NB4 (cell line): ENCODE results near the gene PRSS21.

Experiments
- CTCF ChIP-seq: IDR thresholded peaks from one replicate; pipeline ENCODE4 v1.5.1; 2012; ENCODE audit warnings: low read depth, low read length
- MYC ChIP-seq: IDR thresholded peaks from 2 replicates; pipeline ENCODE4 v1.6.1; 2011; ENCODE audit warnings: low read depth, low read length
- POLR2A ChIP-seq: IDR thresholded peaks from 2 replicates; pipeline ENCODE4 v1.6.1; 2011; ENCODE audit warnings: mild to moderate bottlenecking; ENCODE audit not compliant: insufficient read length; ENCODE audit errors: extremely low read depth
- TF ChIP-seq, protein P1 (sequence below): IDR thresholded peaks from 2 replicates; pipeline ENCODE4 v1.6.1; 2011; ENCODE audit warnings: low read depth, low read length

DNA sequence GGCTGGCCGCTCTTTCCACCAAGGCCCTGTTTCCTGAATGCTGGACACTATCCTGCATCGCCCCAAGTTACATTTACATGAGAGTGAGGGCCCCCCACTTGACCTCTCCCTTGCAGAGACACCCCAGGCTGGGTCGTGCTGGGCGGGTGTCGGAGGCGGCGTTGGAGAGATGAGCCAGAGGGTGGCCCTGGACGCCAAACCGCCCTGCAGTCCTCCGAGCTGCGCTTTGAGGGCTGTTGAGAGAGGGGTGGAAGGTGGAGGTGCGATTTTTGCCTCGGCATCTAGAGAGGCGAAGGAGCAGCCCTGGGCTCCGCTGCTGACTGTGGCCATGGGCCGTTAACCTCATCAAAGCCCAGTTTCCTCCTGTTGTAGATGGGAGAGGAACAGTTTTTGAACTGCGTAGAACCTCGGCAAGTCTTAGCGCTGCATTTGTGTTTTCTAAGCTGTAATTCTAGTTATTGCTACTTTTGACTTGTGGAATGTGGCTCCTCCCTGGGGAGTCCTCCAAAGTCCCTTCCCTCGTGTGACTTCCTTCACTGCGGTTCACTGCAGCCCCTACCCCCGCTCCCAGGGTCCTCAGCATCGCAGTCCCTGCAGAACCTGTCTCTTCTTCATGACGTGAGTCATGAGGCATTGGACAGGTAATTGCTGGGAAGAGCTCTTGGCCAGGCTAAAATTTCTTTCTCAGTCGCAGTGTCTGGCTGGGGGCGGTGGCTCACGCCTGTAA, 39.0 kb upstream of the PRSS21 start:
- TF ChIP-seq POLR2A (no peak), CTCF (no peak), MYC (no peak)
- TF ChIP-seq, protein P1, sequence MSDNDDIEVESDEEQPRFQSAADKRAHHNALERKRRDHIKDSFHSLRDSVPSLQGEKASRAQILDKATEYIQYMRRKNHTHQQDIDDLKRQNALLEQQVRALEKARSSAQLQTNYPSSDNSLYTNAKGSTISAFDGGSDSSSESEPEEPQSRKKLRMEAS, result no peak
